Stimulated activated CD8-positive, alpha-beta memory T cell treated with anti-CD3 and anti-CD28 coated beads, Interleukin-7, amount 100 ng/mL, for 4 hours (primary cell): ENCODE results near the gene OR6N2.
A peak's percentile ranks its signal among the peaks of the same experiment; 100 is the strongest.

Source experiments
- DNase-seq, 2 donors: peaks; one replicate each; pipeline ENCODE4 v3.0.0-alpha.2; 2020; ENCODE audit warnings: low read depth in 2 of 2

OR6N2 gene

GRCh38 chr1:158781104-158781503 is at the start of gene OR6N2:
Gene OR6N2, minus strand, starts transcription at chr1:158781204. Its CDS starts 3,569 bp downstream, at chr1:158777635.
- no peak for DNase-seq

- no peak for DNase-seq
Measured at GRCh38 chr1:158830074-158830677, 49.2 kb upstream of the OR6N2 start.

- DNase-seq: no peak
Measured at GRCh38 chr1:158821723-158822122, 40.7 kb upstream of the OR6N2 start.

- DNase-seq: no peak
Measured at GRCh38 chr1:158819461-158820443, 38.7 kb upstream of the OR6N2 start.

- no peak for DNase-seq
Measured at GRCh38 chr1:158818975-158819431, 38.0 kb upstream of the OR6N2 start.

GRCh38 chr1:158818560-158818959 is 37.6 kb upstream of the OR6N2 start:
- no peak for DNase-seq

- DNase-seq: no peak
Measured at GRCh38 chr1:158814970-158815369, 34.0 kb upstream of the OR6N2 start.

- no peak for DNase-seq
Measured at GRCh38 chr1:158813164-158813563, 32.2 kb upstream of the OR6N2 start.

GRCh38 chr1:158812336-158812735 is 31.3 kb upstream of the OR6N2 start:
- no peak for DNase-seq

GRCh38 chr1:158810311-158810710 is 29.3 kb upstream of the OR6N2 start:
- DNase-seq: no peak

- no peak for DNase-seq
Measured at GRCh38 chr1:158809862-158810261, 28.9 kb upstream of the OR6N2 start.

GRCh38 chr1:158809256-158809655 is 28.3 kb upstream of the OR6N2 start:
- DNase-seq: no peak

GRCh38 chr1:158806916-158807536 is 26.0 kb upstream of the OR6N2 start:
- no peak for DNase-seq

GRCh38 chr1:158803678-158804077 is 22.7 kb upstream of the OR6N2 start:
- no peak for DNase-seq

- DNase-seq: no peak
Measured at GRCh38 chr1:158801396-158801795, 20.4 kb upstream of the OR6N2 start.

GRCh38 chr1:158800526-158800925 is 19.5 kb upstream of the OR6N2 start:
- no peak for DNase-seq

GRCh38 chr1:158799689-158800088 is 18.7 kb upstream of the OR6N2 start:
- DNase-seq: no peak

GRCh38 chr1:158798531-158798930 is 17.5 kb upstream of the OR6N2 start:
- DNase-seq: no peak

- no peak for DNase-seq
Measured at GRCh38 chr1:158794247-158794646, 13.2 kb upstream of the OR6N2 start.

- peak in 1 of 2 donors; percentile 17 for DNase-seq
Measured at GRCh38 chr1:158793604-158794003, 12.6 kb upstream of the OR6N2 start.

GRCh38 chr1:158771950-158772866 is 8.8 kb downstream of the OR6N2 start, which contains the start of gene OR6N1:
Gene OR6N1, minus strand, starts transcription at chr1:158772195. Its CDS starts 5,513 bp downstream, at chr1:158766682.
- no peak for DNase-seq
